K562 (cell line): Measurements from ENCODE around the gene HAO2. TPM values are rescaled to one million over a fixed set of nuclear protein-coding genes. Genes with fewer than 3 reads are reported as not detected.

Source experiments
- ATAC-seq: fragments of 200-7000 bp; cut with Tn5 transposase; 3 replicates; pipeline ENCODE4 v1.9.1; 2020; ENCODE audit warnings: moderate library complexity
- BruUV-seq: library from RNA; stranded (reverse); fragments of 400-500 nt; replicated peaks from 2 replicates; lab custom pipeline; 2021; lab: Mats Ljungman, UMichigan
- CTCF ChIA-PET: fragments of 300-600 bp; formaldehyde crosslinking; extraction: SDS; loops from one replicate; lab custom pipeline; 2021; ENCODE audit warnings: low intra/inter-chr PET ratio; lab: Yijun Ruan, JAX
- POLR2A ChIA-PET: fragments of 300-600, 350-650 bp; sonication (Branson Sonifier 250); formaldehyde crosslinking; extraction: SDS; loops from one replicate; lab custom pipeline; 2021; ENCODE audit warnings: antibody characterized with exemption, inconsistent platforms; lab: Yijun Ruan, JAX
- DNase-seq, 4 experiments: peaks; one replicate each; pipeline versions ENCODE4 v3.0.0 to v3.0.0-alpha.2; 2011 to 2018; ENCODE audit warnings: low spot score in 3 of 4, mixed read lengths in 3 of 4; ENCODE audit errors: extremely low read depth in 1 of 4
- FAIRE-seq: peaks from 2 replicates; lab custom pipeline; 2011; peaks lifted over from hg19 to GRCh38; lab: Jason Lieb, UNC
- H2AFZ ChIP-seq: 2 replicates; pipeline ENCODE4 v1.6.0; 2011; ENCODE audit warnings: low read depth, low read length, control low read depth, inconsistent platforms
- H3K27ac ChIP-seq: fragments of 200-600 bp; 3 replicates; pipeline ENCODE4 v1.8.0; 2011; ENCODE audit warnings: low read depth, mild to moderate bottlenecking, control low read depth, inconsistent platforms, low read length, moderate library complexity, mixed read lengths; ENCODE audit errors: extremely low read depth
- H3K27me3 ChIP-seq, 2 experiments: fragments of 300-600 bp in 1 of 2; 2 replicates in 1 of 2; 3 replicates in 1 of 2; pipeline versions ENCODE4 v1.6.0 to v1.8.0; 2011; ENCODE audit warnings: inconsistent platforms in 2 of 2, low read length in 2 of 2, mild to moderate bottlenecking in 1 of 2, mixed read lengths in 1 of 2, moderate library complexity in 1 of 2; ENCODE audit not compliant: control insufficient read depth in 2 of 2, insufficient read depth in 2 of 2
- H3K36me3 ChIP-seq: fragments of 300-600 bp; 3 replicates; pipeline ENCODE4 v1.8.0; 2011; ENCODE audit warnings: mild to moderate bottlenecking, low read length, inconsistent platforms; ENCODE audit not compliant: control insufficient read depth, insufficient read depth
- H3K4me1 ChIP-seq, 2 experiments: fragments of 200-600 bp in 1 of 2; replicated peaks in 1 of 2; 2 replicates in 1 of 2; 3 replicates in 1 of 2; pipeline versions ENCODE4 v1.5.1 to v1.8.0; 2011; ENCODE audit warnings: inconsistent platforms in 2 of 2, low read length in 2 of 2, mild to moderate bottlenecking in 1 of 2, mixed read lengths in 1 of 2, moderate library complexity in 1 of 2; ENCODE audit not compliant: control insufficient read depth in 2 of 2, insufficient read depth in 2 of 2
- H3K4me2 ChIP-seq: 2 replicates; pipeline ENCODE4 v1.6.1; 2011; ENCODE audit warnings: low read length, control low read depth, inconsistent platforms, mixed read lengths; ENCODE audit not compliant: insufficient read depth
- H3K4me3 ChIP-seq: fragments of 200-600 bp; sonication (generic), shearing (Covaris generic); 2 replicates; pipeline ENCODE4 v1.5.1; 2016; ENCODE audit warnings: control low read depth, inconsistent platforms
- H3K79me2 ChIP-seq: fragments of 200-600 bp; 3 replicates; pipeline ENCODE4 v1.8.0; 2011; ENCODE audit warnings: low read length, inconsistent platforms; ENCODE audit not compliant: control insufficient read depth, insufficient read depth
- H3K9ac ChIP-seq, 2 experiments: 2 replicates each; pipeline versions ENCODE4 v1.6.0 to v1.6.1; 2011; ENCODE audit warnings: low read depth in 2 of 2, low read length in 2 of 2, control low read depth in 1 of 2, inconsistent platforms in 1 of 2, mild to moderate bottlenecking in 1 of 2, mixed read lengths in 1 of 2; ENCODE audit not compliant: insufficient read depth in 1 of 2
- H3K9me1 ChIP-seq: one replicate; pipeline ENCODE4 v1.6.0; 2011; ENCODE audit warnings: inconsistent platforms, mild to moderate bottlenecking, low read length, moderate library complexity; ENCODE audit not compliant: control insufficient read depth, insufficient read depth
- H3K9me3 ChIP-seq: replicated peaks from 2 replicates; pipeline ENCODE4 v1.5.1; 2011; ENCODE audit warnings: low read depth, low read length, inconsistent platforms; ENCODE audit not compliant: control insufficient read depth, insufficient read depth
- H4K20me1 ChIP-seq: replicated peaks from 2 replicates; pipeline ENCODE4 v1.6.1; 2011; ENCODE audit warnings: low read length, inconsistent platforms, mixed read lengths; ENCODE audit not compliant: control insufficient read depth, insufficient read depth
- RBM25 ChIP-seq: fragments of 200-400 bp; formaldehyde crosslinking; IDR thresholded peaks from 2 replicates; pipeline ENCODE4 v1.6.1; 2018; ENCODE audit warnings: low read length, low read depth, moderate library complexity; ENCODE audit not compliant: severe bottlenecking
- SREBF1 ChIP-seq: fragments of 150-350 bp; IDR thresholded peaks from 2 replicates; pipeline ENCODE4 v1.6.1; 2014; ENCODE audit warnings: antibody characterized with exemption, low read depth, low read length, borderline replicate concordance
- ZNF121 ChIP-seq: sonication (generic); formaldehyde crosslinking; conservative IDR thresholded peaks from 2 replicates; pipeline ENCODE4 v1.8.0; 2022; ENCODE audit warnings: missing genetic modification reagents
- ZNF140 ChIP-seq: fragments of 250-450 bp; sonication (Bioruptor Pico); IDR thresholded peaks from 2 replicates; pipeline ENCODE4 v1.8.0; 2021; ENCODE audit warnings: moderate library complexity, mild to moderate bottlenecking, inconsistent platforms
- ZNF41 ChIP-seq: fragments of 250-450 bp; sonication (Bioruptor Pico); conservative IDR thresholded peaks from 2 replicates; pipeline ENCODE4 v1.4.0; 2020; ENCODE audit warnings: mild to moderate bottlenecking
- WGBS: fragments of 100-300 bp; shearing (Covaris generic); methylation state at CpG from one replicate; pipeline ENCODE4 v1.1.6; 2016; ENCODE audit warnings: low coverage, mixed read lengths; ENCODE audit not compliant: insufficient coverage; ENCODE audit errors: missing lambda C conversion rate; 5-methylcytosine and 5-hydroxymethylcytosine counted together
- in situ Hi-C: fragments of 300-500 bp; cut with MboI; formaldehyde crosslinking; loops from 4 replicates; pipeline ENCODE4 v1.15.0; 2018; ENCODE audit warnings: inconsistent platforms, mixed read lengths
- intact Hi-C: fragments of 100-400 bp; cut with micrococcal nuclease; formaldehyde crosslinking; loops from 2 replicates; pipeline ENCODE4 v1.14.2; 2022
- polyA plus RNA-seq, 8 experiments: library from polyadenylated mRNA; depleted of rRNA in 4 of 8; stranded (reverse) in 5 of 8; unstranded in 3 of 8; fragments of >200 nt; fragmentation: Nextera tagmentation in 2 of 8; fragmentation: Illumina TruSeq in 1 of 8; extraction: Ambion mirVana in 2 of 8; extraction: Trizol in 1 of 8; gene quantifications; 2 replicates each; pipeline versions ENCODE4 v1.2.1 to v1.2.3, GENCODE V29; 2011 to 2014; ENCODE audit warnings: inconsistent platforms in 1 of 8, missing spikeins in 1 of 8
- total RNA-seq, 7 experiments: library from RNA; depleted of rRNA in 6 of 7; stranded (reverse); fragments of >200 nt in 6 of 7; fragmentation: Illumina TruSeq in 2 of 7; extraction: Trizol in 2 of 7; gene quantifications; 2 replicates each; pipeline versions ENCODE4 v1.2.1 to v1.2.3, GENCODE V29; 2011 to 2021; ENCODE audit warnings: low replicate concordance in 1 of 7
- TF ChIP-seq, protein P1 (sequence below), 2 experiments: fragments of 450-650 bp in 1 of 2; sonication (generic) in 1 of 2; formaldehyde crosslinking in 1 of 2; IDR thresholded peaks; 2 replicates each; pipeline versions ENCODE4 v1.7.1 to v1.9.0; 2016 to 2022; ENCODE audit warnings: inconsistent platforms in 1 of 2, mild to moderate bottlenecking in 1 of 2, missing genetic modification reagents in 1 of 2

The HAO2 gene
- total and polyA plus RNA-seq, 9 of the 15 experiments (the other 6 are each of a cell fraction or from before 2014, with no cell fraction given) = not detected

DNA sequence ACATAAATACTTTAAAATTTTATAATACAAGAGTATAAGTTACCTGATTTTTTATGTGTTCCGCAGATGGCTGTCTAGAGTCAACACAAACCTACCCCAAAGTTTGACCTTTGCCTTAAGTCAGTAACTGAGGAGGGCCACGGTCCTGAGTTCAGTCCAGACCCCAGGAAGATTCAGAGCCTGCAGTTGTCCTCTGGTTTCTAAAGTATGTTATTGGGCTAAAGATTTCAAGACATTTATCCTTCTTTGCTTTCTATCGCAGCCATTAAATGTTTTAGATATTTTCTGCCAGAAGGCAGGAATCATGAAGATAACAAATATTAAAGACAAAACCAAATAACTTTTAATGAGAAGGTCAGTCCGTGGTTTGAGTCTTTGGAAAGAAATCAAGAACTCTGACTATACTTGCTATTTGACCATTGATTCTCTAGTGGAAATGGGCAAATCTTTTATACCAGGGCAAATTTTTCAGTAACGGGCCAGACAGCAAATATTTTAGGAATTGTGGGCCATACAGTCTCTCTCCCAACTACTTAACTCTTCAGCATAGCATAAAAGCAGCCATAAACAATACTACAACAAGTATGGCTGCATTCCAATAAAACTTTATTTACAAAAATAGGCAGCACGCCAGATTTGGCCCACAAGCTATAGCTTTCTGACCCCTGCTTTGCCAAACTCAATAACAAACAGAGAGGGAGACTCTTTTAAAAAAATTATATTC is 38.0 kb upstream of the HAO2 start:
- in situ Hi-C loops = no loop called here
- Histone ChIP-seq H3K9me1 (no peaks in the 10 kb centered on the region), H3K9me3 (no peaks in the 10 kb centered on the region), H3K27ac (no peak overlapping the region), H3K27me3 (peaks cover 11 to 34% of the 10 kb centered on the region in 2 experiments), H3K4me1 (peaks cover 0 to 5% of the 10 kb centered on the region in 2 experiments; a peak in 1 of 5 replicates), H3K4me2 (no peak overlapping the region), H2AFZ (no peak overlapping the region), H4K20me1 (no peaks in the 10 kb centered on the region), H3K36me3 (no peaks in the 10 kb centered on the region), H3K79me2 (no peaks in the 10 kb centered on the region), H3K4me3 (no peak overlapping the region), H3K9ac (no peak overlapping the region)
- BruUV-seq = no TSS peak
- ATAC-seq (no peak), FAIRE-seq (no peak), DNase-seq (no peak)
- ChIA-PET POLR2A (no interaction called here), CTCF (no interaction called here)
- TF ChIP-seq, protein P1, sequence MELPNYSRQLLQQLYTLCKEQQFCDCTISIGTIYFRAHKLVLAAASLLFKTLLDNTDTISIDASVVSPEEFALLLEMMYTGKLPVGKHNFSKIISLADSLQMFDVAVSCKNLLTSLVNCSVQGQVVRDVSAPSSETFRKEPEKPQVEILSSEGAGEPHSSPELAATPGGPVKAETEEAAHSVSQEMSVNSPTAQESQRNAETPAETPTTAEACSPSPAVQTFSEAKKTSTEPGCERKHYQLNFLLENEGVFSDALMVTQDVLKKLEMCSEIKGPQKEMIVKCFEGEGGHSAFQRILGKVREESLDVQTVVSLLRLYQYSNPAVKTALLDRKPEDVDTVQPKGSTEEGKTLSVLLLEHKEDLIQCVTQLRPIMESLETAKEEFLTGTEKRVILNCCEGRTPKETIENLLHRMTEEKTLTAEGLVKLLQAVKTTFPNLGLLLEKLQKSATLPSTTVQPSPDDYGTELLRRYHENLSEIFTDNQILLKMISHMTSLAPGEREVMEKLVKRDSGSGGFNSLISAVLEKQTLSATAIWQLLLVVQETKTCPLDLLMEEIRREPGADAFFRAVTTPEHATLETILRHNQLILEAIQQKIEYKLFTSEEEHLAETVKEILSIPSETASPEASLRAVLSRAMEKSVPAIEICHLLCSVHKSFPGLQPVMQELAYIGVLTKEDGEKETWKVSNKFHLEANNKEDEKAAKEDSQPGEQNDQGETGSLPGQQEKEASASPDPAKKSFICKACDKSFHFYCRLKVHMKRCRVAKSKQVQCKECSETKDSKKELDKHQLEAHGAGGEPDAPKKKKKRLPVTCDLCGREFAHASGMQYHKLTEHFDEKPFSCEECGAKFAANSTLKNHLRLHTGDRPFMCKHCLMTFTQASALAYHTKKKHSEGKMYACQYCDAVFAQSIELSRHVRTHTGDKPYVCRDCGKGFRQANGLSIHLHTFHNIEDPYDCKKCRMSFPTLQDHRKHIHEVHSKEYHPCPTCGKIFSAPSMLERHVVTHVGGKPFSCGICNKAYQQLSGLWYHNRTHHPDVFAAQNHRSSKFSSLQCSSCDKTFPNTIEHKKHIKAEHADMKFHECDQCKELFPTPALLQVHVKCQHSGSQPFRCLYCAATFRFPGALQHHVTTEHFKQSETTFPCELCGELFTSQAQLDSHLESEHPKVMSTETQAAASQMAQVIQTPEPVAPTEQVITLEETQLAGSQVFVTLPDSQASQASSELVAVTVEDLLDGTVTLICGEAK (IDR thresholded peaks at IDR 0.05) = peak; percentile 81
- TF ChIP-seq, protein P1 (CRISPR knock-in tag; IDR thresholded peaks at IDR 0.05) = no peak
- TF ChIP-seq SREBF1 = no peak
- no peak for TF ChIP-seq ZNF41
- no peak for TF ChIP-seq ZNF121 (CRISPR knock-in tag)
- TF ChIP-seq ZNF140 (CRISPR knock-in tag) = no peak
- TF ChIP-seq RBM25 = no peak
- WGBS = under 1% methylated on average over 6 of the region's 6 CpGs
- intact Hi-C loops = no loop called here
